Upper lobe of right lung (tissue), 1 donor: ENCODE data around the gene CHAMP1. TPM values are rescaled to one million over a fixed set of nuclear protein-coding genes. Genes with fewer than 3 reads are reported as not detected.

Experiments used
- ATAC-seq: fragments of 200-7000 bp; cut with Tn5 transposase; one replicate; pipeline ENCODE4 v1.9.1; 2020; ENCODE audit warnings: mild to moderate bottlenecking, moderate library complexity
- DNase-seq: peaks from one replicate; pipeline ENCODE4 v3.0.0-alpha.2; 2020
- H3K27ac ChIP-seq: fragments of 200-600 bp; one replicate; pipeline ENCODE4 v1.8.0; 2022
- H3K27me3 ChIP-seq: fragments of 200-600 bp; one replicate; pipeline ENCODE4 v1.8.0; 2022; ENCODE audit warnings: mild to moderate bottlenecking
- H3K36me3 ChIP-seq: fragments of 200-600 bp; one replicate; pipeline ENCODE4 v1.8.0; 2022
- H3K4me1 ChIP-seq: fragments of 200-600 bp; one replicate; pipeline ENCODE4 v1.8.0; 2022
- H3K4me3 ChIP-seq: fragments of 200-600 bp; one replicate; pipeline ENCODE4 v1.8.0; 2022; ENCODE audit warnings: mild to moderate bottlenecking
- H3K9me3 ChIP-seq: fragments of 200-600 bp; one replicate; pipeline ENCODE4 v1.8.0; 2022
- CTCF ChIP-seq: fragments of 200-600 bp; IDR thresholded peaks from one replicate; pipeline ENCODE4 v1.8.0; 2022; ENCODE audit warnings: antibody characterized with exemption
- intact Hi-C: fragments of 100-400 bp; cut with DNase I; formaldehyde crosslinking; loops from one replicate; pipeline ENCODE4 v1.11.0; 2022
- total RNA-seq: library from RNA; stranded (reverse); fragmentation: NEBNext Ultra II Directional; extraction: Animal tissue kit (Norgen Biotek cat#: 25700); gene quantifications from one replicate; pipeline ENCODE4 v1.2.1, GENCODE V29; 2021
- donor health status: DM: no; HTN: yes; CAD: no; lungs with severe emphysema.

The CHAMP1 gene
- total RNA-seq, 1 donor from 2014 or later: 17.8 TPM

DNA sequence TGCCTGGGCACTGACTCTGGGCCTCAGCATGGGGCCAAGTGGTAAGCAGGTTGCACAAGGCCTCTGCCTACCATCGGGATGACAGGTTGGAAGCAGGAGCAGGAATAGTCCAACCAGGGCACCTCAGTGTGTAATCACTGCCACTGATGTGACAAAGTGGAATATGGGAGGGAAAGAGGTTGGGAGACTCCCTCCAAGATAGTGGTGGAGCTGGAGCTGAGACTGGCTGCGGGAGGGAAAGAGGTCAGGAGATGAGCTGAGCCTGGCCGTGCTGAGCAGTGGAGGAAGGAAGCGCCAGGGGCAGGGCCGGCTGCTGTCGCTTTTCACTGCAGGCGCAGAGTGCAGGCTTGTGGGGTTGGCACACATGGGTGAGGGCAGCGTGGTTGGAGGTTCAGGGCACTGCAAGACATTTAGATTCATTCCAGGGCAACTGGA is 26.1 kb upstream of the CHAMP1 start:
- H3K27me3 ChIP-seq: no peaks in the 10 kb centered on the region
- intact Hi-C loops: no loop called here
- no peak for TF ChIP-seq CTCF
- H3K36me3 ChIP-seq: peaks cover 52% of the 10 kb centered on the region
- peaks cover 9% of the 10 kb centered on the region for H3K4me1 ChIP-seq
- no peak overlapping the region for H3K27ac ChIP-seq
- H3K4me3 ChIP-seq: no peak overlapping the region
- no peaks in the 10 kb centered on the region for H3K9me3 ChIP-seq
- ATAC-seq (no peak), DNase-seq (no peak)

DNA sequence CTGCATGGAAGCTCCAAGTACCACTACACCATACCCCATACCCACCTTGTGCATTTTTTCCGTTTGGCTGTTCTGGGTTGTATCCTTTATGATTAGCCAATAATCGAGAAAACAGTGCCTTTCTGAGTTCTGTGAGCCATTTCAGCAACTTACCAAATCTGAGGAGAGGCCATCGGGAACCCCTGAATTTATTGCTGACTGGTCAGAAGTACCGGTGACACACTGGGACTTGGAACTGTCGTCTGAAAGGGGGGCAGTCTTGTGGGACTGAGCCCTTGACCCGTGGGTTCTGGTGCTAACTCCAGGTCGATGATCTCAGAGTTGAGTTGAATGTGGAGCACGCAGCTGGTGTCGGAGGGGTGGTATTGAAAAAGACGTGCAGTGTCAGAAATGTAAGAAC is 17.9 kb upstream of the CHAMP1 start:
- no peaks in the 10 kb centered on the region for H3K4me1 ChIP-seq
- peaks cover 62% of the 10 kb centered on the region for H3K36me3 ChIP-seq
- intact Hi-C loops: no loop called here

DNA sequence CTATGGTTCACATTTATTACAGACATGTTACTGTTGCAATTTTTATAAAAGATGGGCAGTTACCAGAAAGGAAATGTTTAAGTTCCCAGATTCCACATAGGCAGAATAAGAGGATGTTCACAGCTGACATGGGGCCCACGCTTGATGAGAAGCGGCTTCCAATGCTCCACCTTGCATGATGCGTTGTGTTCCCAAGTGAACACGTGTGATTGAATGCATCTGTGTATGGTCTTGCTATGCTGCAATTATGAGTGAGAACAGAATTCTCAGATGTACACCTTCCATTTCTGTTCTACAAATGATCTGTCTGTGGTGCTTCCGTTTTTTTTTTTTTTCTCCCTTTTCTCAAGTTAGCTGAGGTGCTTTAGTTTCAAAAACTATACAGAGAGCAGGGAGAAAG is 17.4 kb upstream of the CHAMP1 start:
- H3K9me3 ChIP-seq: no peaks in the 10 kb centered on the region
- no peak for ATAC-seq
- H3K4me3 ChIP-seq: no peak overlapping the region
- peaks cover 62% of the 10 kb centered on the region for H3K36me3 ChIP-seq
- H3K4me1 ChIP-seq: no peaks in the 10 kb centered on the region
- intact Hi-C loops: no loop called here
- TF ChIP-seq CTCF: no peak
- no peak for DNase-seq
- no peak overlapping the region for H3K27ac ChIP-seq
- H3K27me3 ChIP-seq: no peaks in the 10 kb centered on the region

More for the DNA sequence above, 17.9 kb upstream of the CHAMP1 start:
- Histone ChIP-seq H3K9me3 (no peaks in the 10 kb centered on the region), H3K27me3 (no peaks in the 10 kb centered on the region), H3K27ac (no peak overlapping the region), H3K4me3 (no peak overlapping the region)
- no peak for TF ChIP-seq CTCF
- ATAC-seq: no peak
- DNase-seq: no peak

GRCh38 chr13:114298866-114299265 is 15.4 kb upstream of the CHAMP1 start:
- DNase-seq: no peak
- TF ChIP-seq CTCF: no peak
- H3K27ac ChIP-seq: no peak overlapping the region
- intact Hi-C loops: no loop called here
- H3K4me3 ChIP-seq: no peak overlapping the region
- H3K27me3 ChIP-seq: no peaks in the 10 kb centered on the region
- H3K36me3 ChIP-seq: peaks cover 59% of the 10 kb centered on the region
- no peaks in the 10 kb centered on the region for H3K4me1 ChIP-seq
- no peaks in the 10 kb centered on the region for H3K9me3 ChIP-seq
- no peak for ATAC-seq

GRCh38 chr13:114299604-114300305 is 14.5 kb upstream of the CHAMP1 start:
- H3K27ac ChIP-seq: no peak overlapping the region
- H3K36me3 ChIP-seq: peaks cover 61% of the 10 kb centered on the region
- no peak for DNase-seq
- intact Hi-C loops: no loop called here
- H3K27me3 ChIP-seq: no peaks in the 10 kb centered on the region
- H3K4me3 ChIP-seq: no peak overlapping the region
- no peak for TF ChIP-seq CTCF
- no peaks in the 10 kb centered on the region for H3K9me3 ChIP-seq
- H3K4me1 ChIP-seq: no peaks in the 10 kb centered on the region
- no peak for ATAC-seq
